Left ventricle myocardium inferior (tissue), 1 donor: ENCODE results near the gene PPP2R5E. TPM values are rescaled to one million over a fixed set of nuclear protein-coding genes. Genes with fewer than 3 reads are reported as not detected.

Experiments
- DNase-seq: peaks from one replicate; pipeline ENCODE4 v3.0.0-alpha.2; 2020
- H3K27ac ChIP-seq: fragments of 200-600 bp; replicated peaks from 2 replicates; pipeline ENCODE4 v1.8.0; 2021
- H3K27me3 ChIP-seq: fragments of 200-600 bp; 2 replicates; pipeline ENCODE4 v1.8.0; 2021; ENCODE audit warnings: low read depth
- H3K36me3 ChIP-seq: fragments of 200-600 bp; 2 replicates; pipeline ENCODE4 v1.8.0; 2021
- H3K4me1 ChIP-seq: fragments of 200-600 bp; 2 replicates; pipeline ENCODE4 v1.8.0; 2021
- H3K4me3 ChIP-seq: fragments of 200-600 bp; 2 replicates; pipeline ENCODE4 v1.8.0; 2021; ENCODE audit warnings: mild to moderate bottlenecking, moderate library complexity
- H3K9me3 ChIP-seq: fragments of 200-600 bp; replicated peaks from 2 replicates; pipeline ENCODE4 v1.8.0; 2021
- CTCF ChIP-seq: fragments of 200-600 bp; IDR thresholded peaks from 2 replicates; pipeline ENCODE4 v1.8.0; 2021; ENCODE audit warnings: antibody characterized with exemption, mild to moderate bottlenecking, borderline replicate concordance
- intact Hi-C: fragments of 100-400 bp; cut with micrococcal nuclease; formaldehyde crosslinking; loops from one replicate; pipeline ENCODE4 v1.11.0; 2022
- total RNA-seq: library from RNA; stranded (reverse); fragmentation: NEBNext Ultra II Directional; extraction: Animal tissue kit (Norgen Biotek cat#: 25700); gene quantifications from one replicate; pipeline ENCODE4 v1.2.1, GENCODE V29; 2021
- donor health status: DM: no; HTN: yes; CAD: no; lungs with severe emphysema.

The PPP2R5E gene
- total RNA-seq, 1 donor from 2014 or later = 34.5 TPM

- no peak overlapping the region for H3K4me3 ChIP-seq
- no peaks in the 10 kb centered on the region for H3K27me3 ChIP-seq
- H3K27ac ChIP-seq = no peak overlapping the region
- no peak for TF ChIP-seq CTCF
- H3K9me3 ChIP-seq = no peaks in the 10 kb centered on the region
- intact Hi-C loops = no loop called here
- H3K36me3 ChIP-seq = no peaks in the 10 kb centered on the region
- no peak for DNase-seq
- H3K4me1 ChIP-seq = no peaks in the 10 kb centered on the region
Observed at GRCh38 chr14:63343878-63344277, 199.3 kb downstream of the PPP2R5E start.

DNA sequence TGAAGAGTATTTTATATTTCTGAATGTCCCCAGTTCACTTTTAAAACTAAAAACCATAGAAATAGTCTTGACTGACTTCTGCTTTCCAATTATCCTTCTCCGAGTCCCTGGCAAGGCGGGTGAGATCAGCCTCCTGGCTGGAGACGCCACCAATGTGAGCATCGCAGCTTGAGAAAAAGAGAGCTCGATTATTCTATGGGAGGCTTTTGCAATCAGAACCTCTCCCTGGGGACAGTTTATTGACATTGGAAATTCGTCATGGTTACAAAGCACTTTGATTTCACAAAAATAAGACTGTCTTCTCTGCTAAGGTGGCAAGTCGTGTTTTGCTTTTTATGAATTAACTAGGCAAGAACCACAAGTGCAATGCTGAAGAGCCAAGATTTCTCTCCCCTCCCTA lies 200.8 kb downstream of the PPP2R5E start:
- Histone ChIP-seq H3K36me3 (no peaks in the 10 kb centered on the region), H3K4me3 (no peak overlapping the region), H3K27me3 (no peaks in the 10 kb centered on the region), H3K4me1 (no peaks in the 10 kb centered on the region), H3K27ac (no peak overlapping the region), H3K9me3 (peaks cover 7% of the 10 kb centered on the region)
- TF ChIP-seq CTCF = no peak
- intact Hi-C loops = no loop called here
- DNase-seq = no peak

DNA sequence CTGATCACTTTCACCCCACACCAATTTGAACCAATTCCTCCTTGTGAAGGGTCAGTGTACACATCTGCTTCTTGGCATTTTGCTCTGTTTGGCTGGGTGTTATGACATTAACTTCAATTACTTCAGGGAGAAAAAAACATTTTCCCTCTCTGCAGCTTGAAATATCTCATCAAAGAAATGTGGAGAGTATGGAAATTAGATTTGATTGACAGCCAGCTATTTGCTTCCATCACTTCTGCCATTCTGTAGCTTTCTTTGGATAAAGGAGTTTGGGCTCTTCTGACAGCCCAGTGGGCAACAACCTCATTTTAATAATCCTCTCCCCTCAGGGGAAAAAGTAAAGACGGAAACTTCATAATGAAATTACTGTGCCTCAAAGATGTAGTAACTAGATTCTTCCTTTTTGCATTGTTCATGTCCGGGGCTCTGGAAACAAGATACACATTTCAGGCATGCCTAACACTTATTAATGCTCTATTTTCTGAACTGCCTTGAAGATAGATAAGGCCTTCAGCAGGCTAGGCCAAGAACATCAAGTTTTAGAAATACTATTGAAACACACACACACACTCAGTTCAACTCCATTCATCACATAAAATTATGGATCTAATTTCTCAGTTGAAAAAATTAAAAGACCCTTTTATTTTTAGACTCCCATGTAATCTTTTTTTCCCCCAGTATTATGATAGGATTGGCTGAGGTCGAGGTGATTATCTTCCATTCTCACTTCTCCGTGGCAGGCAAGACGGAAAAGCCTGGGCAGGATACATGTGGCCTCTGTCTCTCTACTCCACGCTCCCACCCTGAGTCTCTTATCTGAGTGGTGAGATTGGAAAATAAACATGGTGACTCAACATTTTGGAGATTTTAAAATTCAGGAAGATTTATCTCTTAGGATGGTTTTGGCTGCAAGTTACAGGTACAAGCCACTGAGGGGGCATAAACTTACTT lies 214.1 kb downstream of the PPP2R5E start:
- TF ChIP-seq CTCF = no peak
- no peaks in the 10 kb centered on the region for H3K27me3 ChIP-seq

GRCh38 chr14:63326840-63327239 lies 216.3 kb downstream of the PPP2R5E start:
- intact Hi-C loops = no loop called here

More for the DNA sequence above, 214.1 kb downstream of the PPP2R5E start:
- intact Hi-C loops = no loop called here
- Histone ChIP-seq H3K9me3 (no peaks in the 10 kb centered on the region), H3K4me1 (no peaks in the 10 kb centered on the region), H3K27ac (no peak overlapping the region), H3K36me3 (no peaks in the 10 kb centered on the region), H3K4me3 (no peak overlapping the region)
- DNase-seq = no peak

DNA sequence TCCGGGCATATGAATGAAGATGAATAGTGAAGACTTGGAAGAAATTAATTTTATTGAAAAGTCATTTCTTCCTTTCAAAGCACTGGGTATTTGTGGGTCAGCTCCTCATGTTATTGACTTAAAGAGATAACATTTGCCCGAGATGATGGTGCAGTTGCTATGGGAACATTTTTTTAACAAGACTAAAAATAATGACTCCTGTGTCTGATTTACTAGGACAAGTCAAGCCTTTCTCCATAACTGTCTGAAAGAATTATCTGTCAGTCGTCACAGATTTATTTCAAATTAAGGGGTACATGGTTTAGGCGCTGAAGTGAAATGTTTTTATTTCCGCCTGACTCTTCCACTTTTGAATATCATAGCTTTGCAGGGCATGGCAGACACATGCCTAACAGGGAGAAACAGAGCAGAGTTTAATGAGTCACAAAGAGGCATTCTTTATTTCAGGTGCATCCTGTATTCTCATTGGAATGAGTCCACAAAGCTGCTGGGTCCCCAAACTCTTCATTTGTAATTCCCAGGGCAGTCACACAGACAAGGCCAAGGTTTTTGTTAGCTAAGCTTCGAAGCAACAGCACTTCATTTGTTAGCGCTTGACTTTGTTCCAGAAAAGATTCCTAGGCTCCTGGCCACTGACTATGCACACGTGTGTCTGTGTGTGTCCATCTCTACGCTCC lies 220.1 kb downstream of the PPP2R5E start:
- Histone ChIP-seq H3K27me3 (no peaks in the 10 kb centered on the region), H3K27ac (no peak overlapping the region), H3K4me1 (no peaks in the 10 kb centered on the region), H3K4me3 (no peak overlapping the region), H3K36me3 (no peaks in the 10 kb centered on the region), H3K9me3 (no peaks in the 10 kb centered on the region)
- no peak for TF ChIP-seq CTCF
- intact Hi-C loops = no loop called here
- DNase-seq = no peak

More at GRCh38 chr14:63326840-63327239, 216.3 kb downstream of the PPP2R5E start:
- H3K9me3 ChIP-seq = no peaks in the 10 kb centered on the region
- H3K27me3 ChIP-seq = no peaks in the 10 kb centered on the region
- no peak overlapping the region for H3K4me3 ChIP-seq
- no peak overlapping the region for H3K27ac ChIP-seq
- no peaks in the 10 kb centered on the region for H3K4me1 ChIP-seq
- no peak for TF ChIP-seq CTCF
- H3K36me3 ChIP-seq = no peaks in the 10 kb centered on the region
- no peak for DNase-seq
